ENCODE results near the gene MRAP.

MRAP gene

DNA sequence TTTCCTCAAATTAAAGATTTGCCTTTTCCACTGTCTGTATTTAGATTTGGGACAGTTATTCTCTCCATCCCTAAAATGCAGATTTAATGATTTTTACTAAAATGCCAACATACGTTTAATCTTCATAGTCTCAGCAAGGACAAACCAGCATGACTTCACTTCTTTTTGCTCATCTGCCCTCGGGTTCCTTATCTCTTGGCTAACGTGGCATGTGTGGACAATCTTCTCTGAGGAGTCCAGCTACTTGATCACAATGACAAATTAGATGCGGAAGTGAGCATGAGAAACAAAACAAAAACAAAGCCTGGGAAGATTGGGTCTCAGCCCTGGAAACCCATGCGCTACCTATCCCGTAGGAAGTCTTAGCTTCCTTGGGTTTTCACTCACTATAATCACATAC, 1.0 kb downstream of the MRAP start:
- TF ChIP-seq, protein P1, sequence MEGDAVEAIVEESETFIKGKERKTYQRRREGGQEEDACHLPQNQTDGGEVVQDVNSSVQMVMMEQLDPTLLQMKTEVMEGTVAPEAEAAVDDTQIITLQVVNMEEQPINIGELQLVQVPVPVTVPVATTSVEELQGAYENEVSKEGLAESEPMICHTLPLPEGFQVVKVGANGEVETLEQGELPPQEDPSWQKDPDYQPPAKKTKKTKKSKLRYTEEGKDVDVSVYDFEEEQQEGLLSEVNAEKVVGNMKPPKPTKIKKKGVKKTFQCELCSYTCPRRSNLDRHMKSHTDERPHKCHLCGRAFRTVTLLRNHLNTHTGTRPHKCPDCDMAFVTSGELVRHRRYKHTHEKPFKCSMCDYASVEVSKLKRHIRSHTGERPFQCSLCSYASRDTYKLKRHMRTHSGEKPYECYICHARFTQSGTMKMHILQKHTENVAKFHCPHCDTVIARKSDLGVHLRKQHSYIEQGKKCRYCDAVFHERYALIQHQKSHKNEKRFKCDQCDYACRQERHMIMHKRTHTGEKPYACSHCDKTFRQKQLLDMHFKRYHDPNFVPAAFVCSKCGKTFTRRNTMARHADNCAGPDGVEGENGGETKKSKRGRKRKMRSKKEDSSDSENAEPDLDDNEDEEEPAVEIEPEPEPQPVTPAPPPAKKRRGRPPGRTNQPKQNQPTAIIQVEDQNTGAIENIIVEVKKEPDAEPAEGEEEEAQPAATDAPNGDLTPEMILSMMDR (IDR thresholded peaks at IDR 0.05; ENCODE audit: insufficient read depth, missing control alignments), result no peak
- DNase-seq (ENCODE audit: insufficient read length, low spot score), result no peak
- FAIRE-seq, result no peak

DNA sequence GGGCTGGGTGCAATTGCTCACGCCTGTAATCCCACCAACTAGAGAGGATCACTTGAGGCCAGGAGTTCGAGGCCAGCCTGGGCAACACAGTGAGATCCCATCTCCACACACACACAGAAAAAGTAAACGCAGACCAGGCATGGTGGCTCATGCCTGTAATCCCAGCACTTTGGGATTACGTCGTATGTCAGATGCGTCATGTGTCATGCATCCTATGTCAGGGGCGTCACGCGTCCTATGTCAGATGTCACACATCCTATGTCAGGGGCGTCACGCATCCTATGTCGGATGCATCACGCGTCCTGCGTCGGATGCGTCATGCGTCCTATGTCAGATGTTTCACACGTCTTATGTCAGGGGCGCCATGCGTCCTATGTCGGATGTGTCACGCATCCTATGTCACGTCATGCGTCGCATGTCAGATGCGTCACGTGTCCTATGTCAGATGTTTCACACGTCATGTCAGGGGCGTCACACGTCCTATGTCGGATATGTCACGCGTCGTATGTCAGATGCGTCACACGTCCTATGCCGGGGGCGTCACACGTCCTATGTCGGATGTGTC, 1.5 kb downstream of the MRAP start:
- no peak for FAIRE-seq
- no peak for DNase-seq (ENCODE audit: insufficient read length, low spot score)
- TF ChIP-seq, protein P1 (IDR thresholded peaks at IDR 0.05; ENCODE audit: insufficient read depth, missing control alignments), result no peak

DNA sequence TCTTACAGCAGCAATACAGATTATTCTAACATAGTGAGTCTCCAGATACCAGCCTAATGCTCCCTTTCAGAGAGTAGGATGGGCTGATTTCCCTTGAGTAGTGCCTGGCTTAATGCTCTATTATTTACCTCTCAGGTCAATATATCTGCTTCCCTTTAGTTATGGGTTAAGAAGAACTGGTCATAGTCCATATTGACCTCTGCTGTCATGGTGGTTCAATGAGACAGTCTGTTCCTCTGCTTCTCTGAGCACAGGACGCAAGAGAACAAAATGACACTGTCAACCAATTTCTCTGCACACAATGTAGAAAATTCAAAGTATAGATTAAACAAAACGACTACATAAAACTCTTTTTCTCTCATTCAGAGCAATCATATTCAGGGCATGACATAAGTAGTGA, 2.9 kb downstream of the MRAP start:
- TF ChIP-seq, protein P1 (IDR thresholded peaks at IDR 0.05; ENCODE audit: insufficient read depth, missing control alignments), result no peak
- DNase-seq (ENCODE audit: insufficient read length, low spot score) (no peak), FAIRE-seq (no peak)

DNA sequence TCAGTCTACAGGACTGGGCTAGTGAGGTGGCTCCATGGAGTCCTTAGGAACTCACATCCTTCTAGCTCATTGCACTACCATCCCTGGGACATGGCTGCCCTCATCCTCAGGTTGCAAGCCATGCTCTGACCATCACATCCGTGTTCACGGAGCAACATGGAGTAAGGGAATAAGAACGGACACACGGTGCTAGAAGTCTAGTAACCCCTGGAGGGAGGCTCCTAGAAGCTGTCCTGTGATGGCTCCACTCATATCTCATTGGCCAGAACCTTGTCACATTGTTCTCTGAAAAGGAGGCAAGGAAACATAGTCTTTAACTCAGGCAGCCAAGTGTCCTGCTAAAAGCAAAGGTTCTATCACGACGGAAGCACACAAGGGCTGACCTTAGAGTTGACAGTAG, 3.9 kb downstream of the MRAP start:
- FAIRE-seq (no peak), DNase-seq (ENCODE audit: insufficient read length, low spot score) (no peak)
- TF ChIP-seq, protein P1 (IDR thresholded peaks at IDR 0.05; ENCODE audit: insufficient read depth, missing control alignments), result no peak

DNA sequence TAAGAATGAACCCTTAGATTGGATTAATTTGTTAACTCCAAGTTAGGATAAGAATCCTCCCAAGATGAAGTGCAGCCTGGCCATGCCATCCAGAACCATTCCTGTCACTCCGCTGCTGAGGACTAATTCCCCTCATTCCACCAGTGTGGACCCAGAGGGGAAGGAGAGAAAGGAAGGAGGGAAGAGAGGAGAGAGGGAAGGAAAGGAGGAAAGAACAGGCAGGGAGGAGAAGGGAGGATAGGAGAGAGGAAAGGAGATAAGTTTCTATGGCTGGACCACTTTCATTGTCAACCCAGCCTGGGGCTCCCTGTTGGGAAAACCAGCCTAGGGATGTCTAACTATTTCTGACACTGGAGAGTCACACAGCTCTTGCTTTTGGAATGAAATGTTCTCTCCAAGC, 4.7 kb downstream of the MRAP start:
- FAIRE-seq, result no peak
- DNase-seq (ENCODE audit: insufficient read length, low spot score), result no peak
- TF ChIP-seq, protein P1 (IDR thresholded peaks at IDR 0.05; ENCODE audit: insufficient read depth, missing control alignments), result no peak

DNA sequence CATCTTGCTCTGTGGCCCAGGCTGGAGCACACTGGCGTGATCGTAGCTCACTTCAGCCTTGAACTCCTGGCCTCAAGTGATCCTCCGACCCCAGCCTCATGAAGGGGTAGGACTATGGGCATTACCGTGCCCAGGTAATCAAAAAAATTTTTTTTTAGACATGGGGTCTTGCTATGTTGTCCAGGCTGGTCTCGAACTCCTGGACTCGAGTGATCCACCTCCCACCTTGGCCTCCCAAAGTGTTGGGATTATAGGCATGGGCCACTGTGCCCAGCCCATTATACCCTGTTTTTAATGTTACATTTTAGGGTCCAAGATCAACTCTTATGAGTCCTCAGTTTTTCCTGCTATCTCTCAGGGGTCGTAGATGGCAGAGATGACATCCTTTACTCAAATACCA, 6.3 kb downstream of the MRAP start:
- DNase-seq (ENCODE audit: insufficient read length, low spot score), result no peak
- no peak for FAIRE-seq
- TF ChIP-seq, protein P1 (IDR thresholded peaks at IDR 0.05; ENCODE audit: insufficient read depth, missing control alignments), result no peak

DNA sequence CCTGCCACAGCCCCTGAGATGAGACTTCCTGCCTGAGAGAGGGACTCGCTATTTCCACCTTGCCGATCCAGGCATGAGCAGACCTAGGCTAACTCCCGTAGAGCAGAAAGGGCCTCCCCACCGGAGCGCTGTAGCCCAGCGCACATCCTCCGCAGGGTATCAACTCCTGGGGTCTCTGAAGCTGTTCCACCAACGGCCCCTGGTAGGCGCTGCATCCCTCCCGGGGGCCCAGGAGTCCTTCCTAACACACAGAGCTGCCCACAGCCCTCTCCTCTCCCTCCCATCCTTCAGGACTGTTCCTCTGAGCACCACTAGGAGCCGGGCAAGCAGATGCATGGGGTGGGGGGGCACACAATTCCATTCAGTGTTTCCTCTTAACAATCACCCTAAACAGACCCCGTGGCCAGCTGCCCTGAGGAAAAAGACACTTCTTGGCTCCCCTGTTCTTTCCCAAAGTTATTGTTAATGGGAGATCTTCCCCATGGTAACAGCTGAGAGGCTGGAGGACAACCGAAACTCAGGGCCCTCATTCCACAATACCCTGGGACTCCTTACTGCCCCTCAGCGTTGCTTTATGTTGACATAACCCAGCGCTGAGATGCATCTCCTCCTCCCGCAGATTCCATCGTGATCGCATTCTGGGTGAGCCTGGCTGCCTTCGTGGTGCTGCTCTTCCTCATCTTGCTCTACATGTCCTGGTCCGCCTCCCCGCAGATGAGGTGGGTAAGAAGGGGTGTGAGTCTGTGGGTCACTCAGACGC, 7.5 kb downstream of the MRAP start:
- DNase-seq (ENCODE audit: insufficient read length, low spot score) (no peak), FAIRE-seq (no peak)
- TF ChIP-seq, protein P1 (IDR thresholded peaks at IDR 0.05; ENCODE audit: insufficient read depth, missing control alignments), result no peak
